GM12801 (cell line): ENCODE results near the gene PSMB10.

Experiments
- TF ChIP-seq, protein P1 (sequence below): IDR thresholded peaks from one replicate; pipeline ENCODE4 v1.5.1; 2011; ENCODE audit warnings: control low read depth; ENCODE audit not compliant: insufficient read length; ENCODE audit errors: extremely low read depth

The PSMB10 gene

DNA sequence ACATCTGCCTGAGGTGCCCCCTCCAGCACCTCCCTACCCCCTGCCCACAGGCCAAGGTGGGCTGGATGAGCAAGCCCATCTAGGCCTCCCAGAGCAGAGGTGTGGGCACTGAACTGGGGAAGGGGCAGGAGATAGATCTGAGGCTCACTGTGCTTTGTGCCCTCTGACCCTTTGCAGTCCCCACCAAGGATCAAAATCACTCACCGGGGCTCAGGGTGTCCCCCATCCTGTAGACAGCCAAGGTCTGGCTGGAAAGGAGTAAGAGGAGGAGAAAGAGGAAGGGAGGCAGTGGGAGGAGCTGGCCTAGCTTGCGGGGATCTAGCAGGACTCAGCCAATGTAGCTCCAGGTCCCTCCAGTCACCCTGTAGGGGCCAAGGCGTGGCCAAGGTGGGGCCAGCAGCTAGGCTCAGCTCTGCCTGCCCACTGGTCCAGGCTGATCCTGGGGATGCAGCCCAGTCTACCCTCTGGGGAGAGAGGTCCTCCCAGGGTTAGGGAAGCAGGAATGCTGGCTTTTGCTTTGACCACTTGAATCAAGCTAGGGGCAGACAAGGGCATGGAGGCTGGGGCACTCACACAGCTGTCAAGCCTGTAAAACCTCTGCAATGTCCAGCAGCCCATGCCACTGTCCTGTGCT lies 30.0 kb upstream of the PSMB10 start:
- TF ChIP-seq, protein P1, sequence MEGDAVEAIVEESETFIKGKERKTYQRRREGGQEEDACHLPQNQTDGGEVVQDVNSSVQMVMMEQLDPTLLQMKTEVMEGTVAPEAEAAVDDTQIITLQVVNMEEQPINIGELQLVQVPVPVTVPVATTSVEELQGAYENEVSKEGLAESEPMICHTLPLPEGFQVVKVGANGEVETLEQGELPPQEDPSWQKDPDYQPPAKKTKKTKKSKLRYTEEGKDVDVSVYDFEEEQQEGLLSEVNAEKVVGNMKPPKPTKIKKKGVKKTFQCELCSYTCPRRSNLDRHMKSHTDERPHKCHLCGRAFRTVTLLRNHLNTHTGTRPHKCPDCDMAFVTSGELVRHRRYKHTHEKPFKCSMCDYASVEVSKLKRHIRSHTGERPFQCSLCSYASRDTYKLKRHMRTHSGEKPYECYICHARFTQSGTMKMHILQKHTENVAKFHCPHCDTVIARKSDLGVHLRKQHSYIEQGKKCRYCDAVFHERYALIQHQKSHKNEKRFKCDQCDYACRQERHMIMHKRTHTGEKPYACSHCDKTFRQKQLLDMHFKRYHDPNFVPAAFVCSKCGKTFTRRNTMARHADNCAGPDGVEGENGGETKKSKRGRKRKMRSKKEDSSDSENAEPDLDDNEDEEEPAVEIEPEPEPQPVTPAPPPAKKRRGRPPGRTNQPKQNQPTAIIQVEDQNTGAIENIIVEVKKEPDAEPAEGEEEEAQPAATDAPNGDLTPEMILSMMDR: no peak

DNA sequence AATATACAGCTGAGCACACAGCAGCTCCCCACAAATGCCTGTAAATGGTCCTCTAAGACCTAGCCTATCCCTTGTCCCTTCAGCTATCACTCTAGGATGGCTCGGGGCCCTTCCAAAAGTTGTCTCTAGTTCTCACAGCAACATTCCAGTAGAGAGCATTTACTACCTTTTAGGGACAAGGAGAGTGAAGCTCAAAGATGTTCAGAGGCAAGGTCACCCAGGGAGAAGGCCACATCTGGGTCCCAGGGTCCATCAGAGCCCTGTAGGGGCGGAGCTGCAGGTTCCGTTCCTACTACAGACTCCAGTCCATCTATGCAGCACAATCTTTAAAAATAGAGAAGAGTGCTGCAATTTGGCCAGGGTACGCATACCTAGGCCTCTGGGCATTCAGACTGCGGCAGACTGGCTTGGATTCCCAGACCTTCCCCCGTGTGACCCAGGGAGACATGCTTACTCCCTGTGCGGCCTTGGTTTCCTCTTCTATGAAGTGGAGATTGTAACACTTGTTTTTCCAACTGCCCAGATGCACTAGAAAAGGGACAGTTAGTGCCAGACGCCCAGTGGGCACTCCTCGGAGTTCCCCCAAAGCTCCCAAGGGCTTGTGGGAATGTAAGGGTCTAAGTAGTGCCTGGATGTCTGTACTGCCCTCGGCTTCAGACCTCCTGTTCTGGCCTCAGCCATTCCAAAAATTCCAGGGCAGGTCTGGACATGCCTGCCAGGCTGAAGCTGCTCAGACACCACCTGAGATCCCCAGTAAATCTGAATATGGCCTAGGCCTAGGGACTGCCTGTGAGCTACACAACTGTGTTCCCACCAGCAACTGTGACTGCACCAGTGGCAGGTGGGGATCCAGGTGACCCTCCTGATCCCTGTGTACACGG lies 29.3 kb upstream of the PSMB10 start:
- TF ChIP-seq, protein P1: no peak

DNA sequence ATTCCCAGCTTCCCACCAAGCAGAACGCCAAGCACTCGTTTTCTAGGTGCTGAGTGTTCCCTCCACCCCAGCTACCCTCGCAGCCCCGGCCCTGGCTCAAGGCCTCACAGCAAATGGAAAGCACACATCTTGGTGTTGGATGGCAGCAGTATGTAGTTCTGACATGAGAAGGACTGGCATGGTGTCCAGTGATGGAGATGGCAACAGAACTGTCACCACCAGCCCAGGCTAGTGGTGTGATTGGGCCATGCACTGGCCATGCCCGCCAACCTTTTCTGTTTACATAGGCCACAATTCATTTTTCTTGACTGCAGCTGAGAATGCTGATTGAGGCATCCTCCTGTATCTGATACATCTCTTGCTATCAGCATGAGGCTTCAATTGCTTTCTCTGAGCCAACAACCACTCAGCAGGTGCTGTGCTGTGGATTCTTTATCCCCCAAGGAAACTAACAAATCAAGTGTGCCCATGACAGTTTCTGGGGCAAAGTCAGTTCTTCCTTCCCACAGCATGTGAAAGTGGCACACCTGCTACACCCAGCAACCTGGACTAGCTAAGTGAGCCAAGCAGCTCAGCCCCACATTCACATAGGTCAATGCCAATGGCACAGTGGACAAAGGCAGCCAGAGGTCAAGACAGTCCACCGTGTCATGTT lies 28.0 kb upstream of the PSMB10 start:
- TF ChIP-seq, protein P1: no peak

DNA sequence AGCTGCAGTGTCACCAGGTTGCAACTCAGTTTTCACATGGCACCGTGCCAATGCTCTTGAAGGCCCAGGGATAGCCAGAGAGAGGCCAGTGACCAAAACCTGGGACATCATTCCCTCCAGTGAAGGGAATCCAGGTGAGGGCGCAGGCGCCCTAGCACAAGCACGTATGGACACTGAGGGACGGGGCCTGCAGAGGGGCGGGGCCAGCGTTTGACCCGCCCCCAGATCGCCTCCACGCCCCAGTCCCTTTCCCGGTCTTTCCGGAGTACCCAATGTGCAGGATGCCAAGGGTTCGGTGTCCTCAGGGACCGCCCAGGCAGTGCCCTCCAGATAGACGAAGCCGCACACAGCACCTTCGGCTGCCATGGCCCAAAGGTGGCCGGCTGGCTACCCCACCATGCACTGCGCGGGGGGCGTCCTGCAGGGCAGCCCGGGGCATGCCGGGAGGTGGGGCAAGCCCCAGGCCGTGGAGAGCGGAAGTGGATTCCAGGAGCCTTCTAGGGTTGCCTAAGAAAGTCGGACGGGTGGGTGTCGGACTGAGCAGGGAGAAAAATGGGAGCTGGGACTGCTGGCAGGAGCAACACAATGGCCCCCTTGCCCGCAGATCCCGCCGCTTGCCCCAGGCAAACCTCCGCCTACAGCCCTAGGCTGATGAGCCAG lies 27.1 kb upstream of the PSMB10 start:
- TF ChIP-seq, protein P1: no peak

DNA sequence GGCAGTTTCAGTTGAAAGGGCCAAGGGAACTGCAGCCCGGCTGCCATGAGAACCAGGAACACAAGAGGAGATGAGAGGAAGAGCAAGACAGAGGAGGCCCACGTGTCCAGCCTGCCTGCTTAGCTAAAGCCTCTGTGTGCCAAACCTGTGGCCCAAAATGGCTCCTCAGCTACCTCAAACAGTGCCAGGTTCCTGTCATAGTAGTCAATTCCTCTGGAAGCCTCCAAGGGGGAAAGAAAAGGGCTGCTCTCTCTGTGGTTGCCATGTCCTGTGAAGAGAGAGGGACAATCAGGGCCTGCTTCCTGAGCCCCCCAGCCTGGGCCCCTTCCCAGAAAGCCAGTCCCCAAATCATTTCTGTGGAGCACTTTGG lies 26.6 kb upstream of the PSMB10 start:
- TF ChIP-seq, protein P1: no peak

DNA sequence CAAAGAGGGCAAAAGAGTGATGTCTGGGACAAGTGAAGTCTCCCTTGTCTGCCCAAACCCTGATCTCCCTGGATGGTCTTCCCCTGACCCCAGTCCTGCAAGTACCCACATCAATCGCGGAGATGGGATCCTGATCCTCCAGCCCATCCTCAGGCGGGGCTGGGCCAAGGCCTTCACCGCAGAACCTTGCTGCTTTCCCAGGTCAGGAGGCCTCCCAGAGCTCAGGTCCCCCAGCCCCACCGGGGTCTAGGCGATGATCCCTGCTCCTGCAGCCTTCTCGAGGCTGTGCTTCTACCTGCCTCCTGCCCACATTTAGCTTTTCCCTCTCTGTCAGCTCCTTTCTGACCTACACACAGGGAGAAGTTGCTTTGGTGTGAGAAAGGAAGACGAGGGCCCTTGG lies 25.5 kb upstream of the PSMB10 start:
- TF ChIP-seq, protein P1: no peak

DNA sequence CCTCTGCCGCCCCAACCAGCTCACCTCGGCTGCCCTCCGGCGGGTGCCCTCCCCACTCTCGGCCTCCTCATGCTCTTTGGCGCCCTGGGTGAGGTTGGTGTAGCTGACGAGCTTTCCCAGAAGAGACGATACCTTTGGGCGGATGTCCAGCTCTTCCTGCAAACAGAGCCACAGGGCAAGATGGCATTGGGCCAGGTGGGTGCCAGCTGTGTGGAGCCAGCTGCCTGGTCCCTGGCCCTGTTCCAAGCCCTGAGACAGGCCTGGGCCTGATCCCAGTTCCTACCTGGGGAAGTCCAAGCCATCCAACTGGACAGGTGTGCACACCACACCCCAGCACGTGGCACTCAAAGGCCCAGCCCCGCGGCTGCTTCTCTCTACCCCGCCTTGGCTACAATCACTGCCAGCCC lies 24.9 kb upstream of the PSMB10 start:
- TF ChIP-seq, protein P1: no peak
